SU-DHL-6 (cell line): ENCODE results near the gene LRRC56.

Experiments used
- EZH2phosphoT487 ChIP-seq: fragments of 200-600 bp; sonication (generic), shearing (Covaris generic); conservative IDR thresholded peaks from 2 replicates; pipeline ENCODE4 v1.6.1; 2018; ENCODE audit warnings: mild to moderate bottlenecking, antibody characterized with exemption, low read length, moderate library complexity, mixed read lengths
- TF ChIP-seq, protein P1 (sequence below): fragments of 200-600 bp; sonication (generic); IDR thresholded peaks from one replicate; pipeline ENCODE4 v1.5.1; 2017; ENCODE audit warnings: antibody characterized with exemption, mild to moderate bottlenecking, low read length, moderate library complexity; ENCODE audit not compliant: insufficient read depth, poor library complexity, severe bottlenecking

- TF ChIP-seq, protein P1, sequence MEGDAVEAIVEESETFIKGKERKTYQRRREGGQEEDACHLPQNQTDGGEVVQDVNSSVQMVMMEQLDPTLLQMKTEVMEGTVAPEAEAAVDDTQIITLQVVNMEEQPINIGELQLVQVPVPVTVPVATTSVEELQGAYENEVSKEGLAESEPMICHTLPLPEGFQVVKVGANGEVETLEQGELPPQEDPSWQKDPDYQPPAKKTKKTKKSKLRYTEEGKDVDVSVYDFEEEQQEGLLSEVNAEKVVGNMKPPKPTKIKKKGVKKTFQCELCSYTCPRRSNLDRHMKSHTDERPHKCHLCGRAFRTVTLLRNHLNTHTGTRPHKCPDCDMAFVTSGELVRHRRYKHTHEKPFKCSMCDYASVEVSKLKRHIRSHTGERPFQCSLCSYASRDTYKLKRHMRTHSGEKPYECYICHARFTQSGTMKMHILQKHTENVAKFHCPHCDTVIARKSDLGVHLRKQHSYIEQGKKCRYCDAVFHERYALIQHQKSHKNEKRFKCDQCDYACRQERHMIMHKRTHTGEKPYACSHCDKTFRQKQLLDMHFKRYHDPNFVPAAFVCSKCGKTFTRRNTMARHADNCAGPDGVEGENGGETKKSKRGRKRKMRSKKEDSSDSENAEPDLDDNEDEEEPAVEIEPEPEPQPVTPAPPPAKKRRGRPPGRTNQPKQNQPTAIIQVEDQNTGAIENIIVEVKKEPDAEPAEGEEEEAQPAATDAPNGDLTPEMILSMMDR = no peak
- no peak for TF ChIP-seq EZH2phosphoT487
These were observed 14.3 kb downstream of the LRRC56 start for GRCh38 chr11:551596-551995.
